KBM-7 (cell line): ENCODE data around the gene ATP2A1.
"Not testable (repeated sequence)": the region's sequence is repeated elsewhere in the genome, so short reads cannot be mapped to it uniquely, and the experiment has no call there.

Experiments used
- DNase-seq: peaks from one replicate; pipeline ENCODE4 v3.0.0-alpha.2; 2015
- in situ Hi-C: fragments of 300-500 bp; cut with MboI; formaldehyde crosslinking; loops from 2 replicates; pipeline ENCODE4 v1.14.3; 2020; ENCODE audit warnings: low sequenced_read_pairs, low pct_unique_long_range_greater_than_20kb, mixed read lengths

The ATP2A1 gene

GRCh38 chr16:28903344-28904042 lies 25.2 kb downstream of the ATP2A1 start:
- DNase-seq = no peak
- in situ Hi-C loops = no loop called here

- no peak for DNase-seq
- in situ Hi-C loops = no loop called here
Measured at GRCh38 chr16:28904363-28904762, 26.1 kb downstream of the ATP2A1 start.

GRCh38 chr16:28904828-28905227 lies 26.5 kb downstream of the ATP2A1 start:
- DNase-seq = no peak
- in situ Hi-C loops = no loop called here

GRCh38 chr16:28905229-28905754 lies 27.0 kb downstream of the ATP2A1 start:
- in situ Hi-C loops = no loop called here
- DNase-seq = no peak

- no peak for DNase-seq
- in situ Hi-C loops = no loop called here
Measured at GRCh38 chr16:28905800-28906372, 27.6 kb downstream of the ATP2A1 start.

GRCh38 chr16:28910086-28911031 lies 32.1 kb downstream of the ATP2A1 start:
- in situ Hi-C loops = no loop called here
- no peak for DNase-seq

GRCh38 chr16:28912558-28912957 lies 34.3 kb downstream of the ATP2A1 start:
- in situ Hi-C loops = no loop called here
- DNase-seq = no peak

- DNase-seq = no peak
- in situ Hi-C loops = no loop called here
Measured at GRCh38 chr16:28913946-28914724, 35.8 kb downstream of the ATP2A1 start.

- in situ Hi-C loops = no loop called here
- no peak for DNase-seq
Measured at GRCh38 chr16:28915181-28915580, 36.9 kb downstream of the ATP2A1 start.

GRCh38 chr16:28917095-28917494 lies 38.8 kb downstream of the ATP2A1 start:
- in situ Hi-C loops = no loop called here
- no peak for DNase-seq

- in situ Hi-C loops = no loop called here
- DNase-seq = no peak
Measured at GRCh38 chr16:28918698-28919097, 40.4 kb downstream of the ATP2A1 start.

GRCh38 chr16:28923231-28923587 lies 44.9 kb downstream of the ATP2A1 start:
- no peak for DNase-seq
- in situ Hi-C loops = no loop called here

GRCh38 chr16:28923652-28924398 lies 45.5 kb downstream of the ATP2A1 start:
- peak; percentile 22 for DNase-seq
- in situ Hi-C loops = no loop called here

GRCh38 chr16:28924399-28924761 lies 46.1 kb downstream of the ATP2A1 start:
- in situ Hi-C loops = no loop called here
- DNase-seq = no peak

- DNase-seq = peak; percentile 93
- in situ Hi-C loops = loop anchor here (25.0 kb wide), 1 partner anchor 388 kb away; the partner anchor contains the start of gene NUPR1
Measured at GRCh38 chr16:28924762-28925385, 46.6 kb downstream of the ATP2A1 start, which contains the start of gene RABEP2. Gene RABEP2 (minus strand): TSS chr16:28925238. CDS start chr16:28925163, 75 bp downstream.

GRCh38 chr16:28925386-28926228 lies 47.3 kb downstream of the ATP2A1 start:
- DNase-seq = peak; percentile 87
- in situ Hi-C loops = loop anchor here (25.0 kb wide), 1 partner anchor 388 kb away; the partner anchor contains the start of gene NUPR1

GRCh38 chr16:28926284-28926683 lies 48.0 kb downstream of the ATP2A1 start:
- in situ Hi-C loops = loop anchor here (25.0 kb wide), 1 partner anchor 389 kb away; the partner anchor contains the start of gene NUPR1
- DNase-seq = not testable (repeated sequence)
